22Rv1 (cell line): Measurements from ENCODE around the gene OR4K2.

ENCODE experiments used
- H3K27ac ChIP-seq: fragments of 450-650 bp; 2 replicates; pipeline ENCODE4 v1.5.1; 2017
- CTCF ChIP-seq: fragments of 450-650 bp; IDR thresholded peaks from 2 replicates; pipeline ENCODE4 v1.5.1; 2017; ENCODE audit warnings: mild to moderate bottlenecking
- ZFX ChIP-seq: fragments of 450-650 bp; IDR thresholded peaks from 2 replicates; pipeline ENCODE4 v1.6.1; 2017; ENCODE audit warnings: antibody characterized with exemption, borderline replicate concordance

OR4K2 gene

DNA sequence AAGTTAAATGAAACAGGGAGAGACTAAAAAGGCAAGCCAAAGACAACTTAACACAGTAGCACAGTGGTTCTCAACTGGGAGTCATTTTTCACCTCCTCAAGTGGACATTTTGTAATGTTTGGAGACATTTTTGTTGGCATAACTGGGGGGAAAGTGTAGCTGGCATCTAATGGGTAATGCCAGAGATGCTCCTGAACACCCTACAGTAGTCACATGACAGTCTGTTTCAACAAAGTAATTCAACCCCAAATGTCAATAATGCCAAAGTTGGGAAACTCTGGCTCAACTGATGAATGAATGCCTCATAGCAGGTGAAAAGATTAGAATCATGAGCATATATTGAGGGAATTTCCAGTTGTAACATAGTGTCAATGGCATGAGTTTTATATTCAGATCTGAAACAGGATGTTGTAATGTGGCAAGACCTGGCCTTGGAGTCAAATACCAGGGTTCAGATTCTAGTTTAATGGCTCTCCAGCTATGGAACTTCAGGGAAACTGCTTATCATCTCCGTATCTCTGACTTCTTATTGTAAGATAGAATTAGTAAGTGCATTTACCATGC lies 43.1 kb downstream of the OR4K2 start:
- no peak overlapping the region for H3K27ac ChIP-seq
- no peak for TF ChIP-seq CTCF
- no peak for TF ChIP-seq ZFX

GRCh38 chr14:19918553-19919264 lies 43.8 kb downstream of the OR4K2 start:
- H3K27ac ChIP-seq: no peak overlapping the region
- no peak for TF ChIP-seq CTCF
- TF ChIP-seq ZFX: no peak

GRCh38 chr14:19920021-19920657 lies 45.2 kb downstream of the OR4K2 start, which contains the start of gene OR4K5:
Gene OR4K5 (plus strand): TSS chr14:19920607. CDS start chr14:19920607, 0 bp downstream.
- H3K27ac ChIP-seq: no peak within 1 kb of the TSS
- TF ChIP-seq ZFX: no peak
- no peak for TF ChIP-seq CTCF

- no peak within 1 kb of the TSS for H3K27ac ChIP-seq
- TF ChIP-seq CTCF (no peak), ZFX (no peak)
Observed at GRCh38 chr14:19930617-19931016, 55.7 kb downstream of the OR4K2 start, which contains the start of gene OR4K1. Gene OR4K1 (plus strand): TSS chr14:19930917. CDS start chr14:19935667, 4,750 bp downstream.
